Gastroesophageal sphincter (tissue), 4 donors: Measurements from ENCODE around the gene IQSEC1. TPM values are rescaled to one million over a fixed set of nuclear protein-coding genes. Genes with fewer than 3 reads are reported as not detected.

Experiments used
- ATAC-seq: fragments of 150-250 bp; one replicate; pipeline ENCODE4 v1.9.1; 2016; ENCODE audit warnings: mild to moderate bottlenecking, moderate library complexity
- H3K27ac ChIP-seq, 4 donors: fragments of 200-600 bp; sonication (generic) in 3 of 4; 1 replicate in 3 of 4; 2 replicates in 1 of 4; pipeline ENCODE4 v1.5.1; 2016 to 2019
- H3K27me3 ChIP-seq: fragments of 200-600 bp; sonication (generic); one replicate; pipeline ENCODE4 v1.5.1; 2019
- H3K36me3 ChIP-seq, 2 donors: fragments of 200-600 bp; sonication (generic); one replicate each; pipeline ENCODE4 v1.5.1; 2019; ENCODE audit warnings: control low read depth in 1 of 2
- H3K4me1 ChIP-seq, 3 donors: fragments of 200-600 bp; sonication (generic); 1 replicate in 2 of 3; 2 replicates in 1 of 3; pipeline ENCODE4 v1.5.1; 2016 to 2019; ENCODE audit warnings: control low read depth in 2 of 3
- H3K4me3 ChIP-seq, 2 donors: fragments of 200-600 bp; sonication (generic); one replicate each; pipeline ENCODE4 v1.5.1; 2019; ENCODE audit warnings: mild to moderate bottlenecking in 1 of 2, moderate library complexity in 1 of 2
- H3K9me3 ChIP-seq, 3 donors: fragments of 200-600 bp; sonication (generic); one replicate each; pipeline ENCODE4 v1.5.1; 2017 to 2019; ENCODE audit warnings: control low read depth in 2 of 3
- EP300 ChIP-seq: sonication (generic); formaldehyde crosslinking; IDR thresholded peaks from one replicate; pipeline ENCODE4 v1.6.1; 2017; ENCODE audit warnings: antibody characterized with exemption, mild to moderate bottlenecking
- POLR2A ChIP-seq, 2 donors: fragments of 450-650 bp; IDR thresholded peaks; one replicate each; pipeline ENCODE4 v1.6.1; 2017; ENCODE audit warnings: antibody characterized with exemption in 2 of 2, mild to moderate bottlenecking in 2 of 2, moderate library complexity in 1 of 2
- POLR2AphosphoS5 ChIP-seq: sonication (generic); formaldehyde crosslinking; IDR thresholded peaks from one replicate; pipeline ENCODE4 v1.6.1; 2017; ENCODE audit warnings: antibody characterized with exemption
- WGBS, 2 donors: methylation state at CpG; one replicate each; pipeline ENCODE4 v1.1.5; 2018; ENCODE audit warnings: low coverage in 1 of 2; 5-methylcytosine and 5-hydroxymethylcytosine counted together
- total RNA-seq, 4 donors: library from RNA; depleted of rRNA; stranded (reverse); fragments of >200 nt; gene quantifications; one replicate each; pipeline ENCODE4 v1.1.0, GENCODE V29; 2016
- TF ChIP-seq, protein P1 (sequence below), 4 experiments: fragments of 200-600 bp in 2 of 4; fragments of 450-650 bp in 2 of 4; sonication (generic) in 1 of 4; IDR thresholded peaks; one replicate each; pipeline ENCODE4 v1.5.1; 2017 to 2019; ENCODE audit warnings: antibody characterized with exemption in 4 of 4, mild to moderate bottlenecking in 2 of 4, moderate library complexity in 2 of 4

The IQSEC1 gene
- total RNA-seq, 4 donors from 2014 or later: 49.5 to 104 (median 61.7) TPM

DNA sequence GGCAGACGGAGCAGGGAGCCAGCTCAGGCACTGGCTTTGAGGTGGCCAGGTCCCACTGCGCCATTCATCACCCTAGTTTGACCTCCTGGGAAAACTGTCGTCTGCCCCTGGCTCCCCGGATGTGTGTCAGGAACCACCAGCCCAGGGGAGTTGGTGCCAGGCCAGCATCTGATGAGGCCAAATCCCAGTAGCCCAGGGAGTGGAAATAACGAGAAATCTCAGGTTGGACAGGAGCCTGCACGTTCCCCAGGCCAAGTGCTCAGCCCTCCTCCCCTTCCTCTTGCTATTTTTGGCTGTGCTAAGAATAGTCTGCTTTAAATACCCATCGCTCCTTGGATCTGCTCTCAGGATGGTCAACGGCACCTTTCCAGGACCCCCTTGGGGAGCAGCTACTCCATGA is 138.8 kb downstream of the IQSEC1 start:
- peak; percentile 66 for ATAC-seq
- Histone ChIP-seq H3K36me3 (peaks cover 0 to 55% of the 10 kb centered on the region in 2 donors), H3K4me1 (peaks cover 0 to 87% (median 55%) of the 10 kb centered on the region in 3 donors), H3K9me3 (no peaks in the 10 kb centered on the region), H3K4me3 (no peak overlapping the region), H3K27me3 (no peaks in the 10 kb centered on the region), H3K27ac (peak overlapping the region in 3 of 4 donors; percentile 72 to 86 (median 84))
- WGBS, 2 donors: 20% methylated on average over 1 of the region's 8 CpGs; no CpG with 5 or more reads in 1 of the 2 donors
- TF ChIP-seq EP300 (no peak), POLR2AphosphoS5 (peak; percentile 84)

DNA sequence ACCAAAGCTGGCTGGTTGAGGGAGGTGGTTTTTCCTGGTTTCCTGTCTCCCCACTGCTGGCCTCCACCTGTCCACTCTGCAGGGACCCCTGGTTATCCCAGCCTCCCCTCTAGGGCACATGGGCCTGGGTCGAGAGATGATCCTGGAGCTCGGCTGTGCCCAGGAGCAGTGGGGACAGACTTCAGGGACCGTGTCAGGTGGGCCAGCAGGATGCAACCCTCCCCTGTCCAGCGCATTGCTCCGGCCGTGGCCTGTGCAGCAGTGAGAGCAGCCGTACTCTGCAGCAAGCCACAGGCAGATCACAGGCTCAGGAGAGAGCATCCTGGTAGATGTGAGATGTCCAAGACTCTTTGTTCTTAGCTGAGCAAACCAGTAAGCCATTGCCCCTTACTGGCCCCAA is 139.3 kb downstream of the IQSEC1 start:
- Histone ChIP-seq H3K27me3 (no peaks in the 10 kb centered on the region), H3K27ac (peak overlapping the region in 3 of 4 donors; percentile 72 to 86 (median 84)), H3K9me3 (no peaks in the 10 kb centered on the region), H3K4me1 (peaks cover 0 to 82% (median 50%) of the 10 kb centered on the region in 3 donors), H3K4me3 (no peak overlapping the region), H3K36me3 (peaks cover 0 to 61% of the 10 kb centered on the region in 2 donors)
- no peak for TF ChIP-seq POLR2AphosphoS5
- no peak for TF ChIP-seq EP300
- TF ChIP-seq POLR2A (IDR thresholded peaks at IDR 0.05): no peak
- TF ChIP-seq, protein P1, sequence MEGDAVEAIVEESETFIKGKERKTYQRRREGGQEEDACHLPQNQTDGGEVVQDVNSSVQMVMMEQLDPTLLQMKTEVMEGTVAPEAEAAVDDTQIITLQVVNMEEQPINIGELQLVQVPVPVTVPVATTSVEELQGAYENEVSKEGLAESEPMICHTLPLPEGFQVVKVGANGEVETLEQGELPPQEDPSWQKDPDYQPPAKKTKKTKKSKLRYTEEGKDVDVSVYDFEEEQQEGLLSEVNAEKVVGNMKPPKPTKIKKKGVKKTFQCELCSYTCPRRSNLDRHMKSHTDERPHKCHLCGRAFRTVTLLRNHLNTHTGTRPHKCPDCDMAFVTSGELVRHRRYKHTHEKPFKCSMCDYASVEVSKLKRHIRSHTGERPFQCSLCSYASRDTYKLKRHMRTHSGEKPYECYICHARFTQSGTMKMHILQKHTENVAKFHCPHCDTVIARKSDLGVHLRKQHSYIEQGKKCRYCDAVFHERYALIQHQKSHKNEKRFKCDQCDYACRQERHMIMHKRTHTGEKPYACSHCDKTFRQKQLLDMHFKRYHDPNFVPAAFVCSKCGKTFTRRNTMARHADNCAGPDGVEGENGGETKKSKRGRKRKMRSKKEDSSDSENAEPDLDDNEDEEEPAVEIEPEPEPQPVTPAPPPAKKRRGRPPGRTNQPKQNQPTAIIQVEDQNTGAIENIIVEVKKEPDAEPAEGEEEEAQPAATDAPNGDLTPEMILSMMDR (IDR thresholded peaks at IDR 0.05): no peak
- no CpG with 5 or more reads among the region's 7 CpGs for WGBS, 2 donors
- ATAC-seq: no peak

DNA sequence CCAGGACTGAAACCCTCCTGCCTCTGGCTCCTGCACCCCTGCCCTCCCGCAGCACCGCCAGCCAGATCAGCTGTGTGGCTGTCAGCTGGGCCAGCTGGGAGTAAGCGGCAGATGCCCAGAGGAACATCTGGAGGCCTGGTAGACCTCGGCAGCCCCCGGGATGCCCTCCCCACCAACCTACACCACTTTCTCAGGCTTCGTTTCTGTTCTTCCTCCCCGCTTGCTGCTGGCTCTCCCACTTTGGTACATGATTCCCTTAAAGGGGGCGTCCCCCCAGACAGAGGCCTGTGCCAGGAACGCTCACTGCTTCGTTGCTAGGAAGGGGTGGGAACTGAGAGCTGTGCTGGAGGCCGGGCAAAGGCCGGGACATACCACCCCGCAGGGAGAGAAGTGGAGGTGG is 140.5 kb downstream of the IQSEC1 start:
- Histone ChIP-seq H3K4me3 (no peak overlapping the region), H3K4me1 (peaks cover 0 to 71% (median 40%) of the 10 kb centered on the region in 3 donors), H3K27me3 (no peaks in the 10 kb centered on the region), H3K9me3 (no peaks in the 10 kb centered on the region), H3K27ac (peak overlapping the region in 3 of 4 donors; percentile 72 to 84 (median 75)), H3K36me3 (peaks cover 0 to 72% of the 10 kb centered on the region in 2 donors)
- ATAC-seq: no peak
- TF ChIP-seq, protein P1 (IDR thresholded peaks at IDR 0.05): no peak
- no peak for TF ChIP-seq EP300
- no peak for TF ChIP-seq POLR2A (IDR thresholded peaks at IDR 0.05)
- peak; percentile 60 for TF ChIP-seq POLR2AphosphoS5
- WGBS, 2 donors: 44% methylated on average over 3 of the region's 13 CpGs; no CpG with 5 or more reads in 1 of the 2 donors

DNA sequence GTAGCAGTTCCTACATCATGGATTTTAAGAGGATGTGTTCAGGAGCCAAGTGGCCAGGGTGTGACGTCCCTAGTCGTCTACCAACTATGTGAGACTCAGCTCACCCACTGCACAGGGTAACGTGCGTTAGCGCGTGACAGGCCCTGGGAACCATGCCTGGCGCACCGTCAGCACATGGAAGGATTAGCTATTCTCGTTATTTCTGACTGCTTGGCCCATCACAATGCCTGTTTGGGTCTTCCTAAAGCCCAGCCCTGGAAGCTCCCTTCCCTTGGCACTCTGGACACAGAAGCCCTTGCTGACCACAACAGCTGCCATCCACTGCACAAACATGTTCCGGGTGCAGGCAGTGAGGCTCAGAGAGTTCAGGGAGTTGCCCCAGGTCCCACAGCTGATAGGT is 140.9 kb downstream of the IQSEC1 start:
- peak; percentile 44 for ATAC-seq
- no peak overlapping the region for H3K4me3 ChIP-seq
- no peaks in the 10 kb centered on the region for H3K27me3 ChIP-seq
- peak overlapping the region in 3 of 4 donors; percentile 72 to 84 (median 75) for H3K27ac ChIP-seq
- peaks cover 0 to 69% (median 37%) of the 10 kb centered on the region in 3 donors for H3K4me1 ChIP-seq
- peaks cover 0 to 72% of the 10 kb centered on the region in 2 donors for H3K36me3 ChIP-seq
- no peaks in the 10 kb centered on the region for H3K9me3 ChIP-seq
- WGBS, 2 donors: 41 to 63% methylated on average over 3 to 7 of the region's 10 CpGs
- TF ChIP-seq, protein P1 (IDR thresholded peaks at IDR 0.05): no peak
- TF ChIP-seq POLR2AphosphoS5: peak; percentile 57
- no peak for TF ChIP-seq POLR2A (IDR thresholded peaks at IDR 0.05)

DNA sequence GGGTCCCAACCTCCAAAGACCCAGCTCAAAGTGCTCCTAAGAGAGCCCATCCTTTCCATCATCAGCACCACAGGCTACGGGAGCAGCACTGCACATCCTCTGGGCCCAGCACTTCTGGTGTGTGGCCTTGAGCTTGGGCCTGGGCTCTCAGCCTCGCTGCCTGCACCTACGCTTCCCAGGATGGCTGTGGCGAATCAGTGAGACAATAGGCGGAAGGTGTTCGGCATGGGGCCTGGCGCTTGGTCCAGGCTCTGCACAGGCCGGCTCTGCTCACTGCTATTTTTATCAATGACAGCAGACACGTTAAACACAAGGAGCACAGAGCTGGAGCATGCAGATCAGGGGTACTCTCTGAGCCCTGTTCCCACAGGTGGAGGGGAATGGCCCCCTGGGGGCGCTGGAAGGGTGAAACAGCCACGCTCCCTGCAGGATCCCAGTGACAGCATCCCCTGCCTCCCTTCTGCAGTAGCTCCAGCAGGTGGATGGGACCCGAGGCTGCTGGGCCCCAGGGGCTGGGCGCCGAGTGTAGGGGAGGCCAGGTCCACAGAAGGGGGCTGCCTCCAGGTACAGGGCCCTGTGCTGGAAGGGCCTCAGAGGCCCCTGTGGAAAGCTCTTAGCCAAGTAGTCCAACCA is 141.8 kb downstream of the IQSEC1 start:
- Histone ChIP-seq H3K27me3 (no peaks in the 10 kb centered on the region), H3K9me3 (no peaks in the 10 kb centered on the region), H3K27ac (peak overlapping the region in 3 of 4 donors; percentile 28 to 84 (median 72)), H3K4me1 (peaks cover 0 to 74% (median 37%) of the 10 kb centered on the region in 3 donors), H3K4me3 (no peak overlapping the region), H3K36me3 (peaks cover 0 to 73% of the 10 kb centered on the region in 2 donors)
- WGBS, 2 donors: 56% methylated on average over 6 of the region's 14 CpGs; no CpG with 5 or more reads in 1 of the 2 donors
- no peak for TF ChIP-seq EP300
- TF ChIP-seq POLR2AphosphoS5: no peak
- TF ChIP-seq POLR2A (IDR thresholded peaks at IDR 0.05): no peak
- TF ChIP-seq, protein P1 (IDR thresholded peaks at IDR 0.05): no peak
- no peak for ATAC-seq
